Measurements from ENCODE around the gene SLC5A9. TPM values are rescaled to one million over a fixed set of nuclear protein-coding genes. Genes with fewer than 3 reads are reported as not detected.

The SLC5A9 gene
- total and polyA plus RNA-seq, 2 of the 4 experiments (the other 2 are of a cell fraction) = not detected

DNA sequence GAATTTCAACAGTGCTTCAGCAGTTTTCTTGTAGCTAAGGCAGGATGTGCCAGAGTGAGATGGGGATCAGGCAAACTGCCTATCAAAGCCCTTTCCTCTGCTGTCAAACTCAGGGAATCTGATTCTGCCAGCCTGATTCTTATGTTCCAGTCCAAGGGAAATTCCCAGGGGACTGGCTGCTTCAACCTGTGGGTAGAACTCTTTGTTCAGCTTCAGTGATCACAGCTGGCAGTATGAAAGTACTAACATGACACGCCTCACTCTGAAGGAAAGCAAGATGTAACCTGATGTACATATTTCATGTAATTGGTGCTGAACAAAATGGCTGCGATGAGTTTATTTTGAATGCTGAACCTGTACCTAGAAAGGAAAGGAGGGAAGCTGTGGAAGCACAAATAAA is 40.1 kb upstream of the SLC5A9 start:
- H4K91ac ChIP-seq (ENCODE audit: insufficient read depth, low read depth, low read length) = no peak overlapping the region
- H3K4me1 ChIP-seq (ENCODE audit: control insufficient read depth, insufficient read depth, low read length) = no peaks in the 10 kb centered on the region
- ChIA-PET POLR2A (ENCODE audit: unreplicated experiment) (no interaction called here), CTCF (no interaction called here)
- WGBS, 2 experiments (ENCODE audit: extremely low coverage in 2 of 2, insufficient read length in 1 of 2) = 60% methylated on average over 1 of the region's 2 CpGs; no CpG with 5 or more reads in 1 of the 2 experiments
- no peak overlapping the region for H3K9ac ChIP-seq (ENCODE audit: low read depth, low read length)
- in situ Hi-C loops (cut with MboI; ENCODE audit: low sequenced_read_pairs) (no loop called here), dilution Hi-C loops (cut with HindIII; ENCODE audit: low sequenced_read_pairs, unreplicated experiment) (no loop called here), intact Hi-C loops (cut with micrococcal nuclease) (no loop called here)
- H2BK15ac ChIP-seq (ENCODE audit: low read depth, low read length) = no peak overlapping the region
- no TSS peak for BruUV-seq (replicated peaks)
- H3K9me1 ChIP-seq (ENCODE audit: insufficient read depth, low read length) = no peaks in the 10 kb centered on the region
- no peaks in the 10 kb centered on the region for H3K36me3 ChIP-seq (ENCODE audit: control insufficient read depth, insufficient read depth, low read length)
- ATAC-seq (ENCODE audit: low read depth) (no peak), DNase-seq (no peak)
- H3K9me3 ChIP-seq (ENCODE audit: control insufficient read depth, insufficient read depth, low read length) = peaks cover 3% of the 10 kb centered on the region
- H2BK120ac ChIP-seq (ENCODE audit: low read depth, low read length) = no peak overlapping the region
- H3K79me1 ChIP-seq (ENCODE audit: low read depth in 1 of 2, low read length in 2 of 2) = no peaks in the 10 kb centered on the region
- no peaks in the 10 kb centered on the region for H4K20me1 ChIP-seq (ENCODE audit: insufficient read depth, low read length)
- H3K14ac ChIP-seq (replicated peaks; ENCODE audit: low read depth, low read length) = no peak overlapping the region
- no peak overlapping the region for H2AK9ac ChIP-seq (replicated peaks; ENCODE audit: low read depth, low read length, poor library complexity)
- H3K23ac ChIP-seq (ENCODE audit: low read depth, low read length) = no peak overlapping the region
- H4K8ac ChIP-seq (ENCODE audit: low read depth in 2 of 2, low read length in 2 of 2) = no peak overlapping the region
- H3K27me3 ChIP-seq (ENCODE audit: control insufficient read depth, insufficient read depth, low read length) = no peaks in the 10 kb centered on the region
- H2BK5ac ChIP-seq (ENCODE audit: low read depth, low read length, poor library complexity, severe bottlenecking) = no peak overlapping the region
- H4K5ac ChIP-seq (ENCODE audit: low read depth, low read length) = no peak overlapping the region
- H2AK5ac ChIP-seq (ENCODE audit: low read depth, low read length) = no peak overlapping the region
- H2AFZ ChIP-seq (replicated peaks; ENCODE audit: low read length, poor library complexity) = no peak overlapping the region
- H3K56ac ChIP-seq (ENCODE audit: extremely low read depth, insufficient read depth, low read length) = no peak overlapping the region
- H3K18ac ChIP-seq (ENCODE audit: low read depth, low read length) = no peak overlapping the region
- H3K27ac ChIP-seq (ENCODE audit: insufficient read depth, low read length) = no peak overlapping the region
- H3K4me2 ChIP-seq (ENCODE audit: low read depth, low read length) = no peak overlapping the region
- TF ChIP-seq, protein P1, sequence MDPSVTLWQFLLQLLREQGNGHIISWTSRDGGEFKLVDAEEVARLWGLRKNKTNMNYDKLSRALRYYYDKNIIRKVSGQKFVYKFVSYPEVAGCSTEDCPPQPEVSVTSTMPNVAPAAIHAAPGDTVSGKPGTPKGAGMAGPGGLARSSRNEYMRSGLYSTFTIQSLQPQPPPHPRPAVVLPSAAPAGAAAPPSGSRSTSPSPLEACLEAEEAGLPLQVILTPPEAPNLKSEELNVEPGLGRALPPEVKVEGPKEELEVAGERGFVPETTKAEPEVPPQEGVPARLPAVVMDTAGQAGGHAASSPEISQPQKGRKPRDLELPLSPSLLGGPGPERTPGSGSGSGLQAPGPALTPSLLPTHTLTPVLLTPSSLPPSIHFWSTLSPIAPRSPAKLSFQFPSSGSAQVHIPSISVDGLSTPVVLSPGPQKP (IDR thresholded peaks at IDR 0.05; ENCODE audit: borderline replicate concordance, low read depth, low read length) = no peak
- TF ChIP-seq, protein P2, sequence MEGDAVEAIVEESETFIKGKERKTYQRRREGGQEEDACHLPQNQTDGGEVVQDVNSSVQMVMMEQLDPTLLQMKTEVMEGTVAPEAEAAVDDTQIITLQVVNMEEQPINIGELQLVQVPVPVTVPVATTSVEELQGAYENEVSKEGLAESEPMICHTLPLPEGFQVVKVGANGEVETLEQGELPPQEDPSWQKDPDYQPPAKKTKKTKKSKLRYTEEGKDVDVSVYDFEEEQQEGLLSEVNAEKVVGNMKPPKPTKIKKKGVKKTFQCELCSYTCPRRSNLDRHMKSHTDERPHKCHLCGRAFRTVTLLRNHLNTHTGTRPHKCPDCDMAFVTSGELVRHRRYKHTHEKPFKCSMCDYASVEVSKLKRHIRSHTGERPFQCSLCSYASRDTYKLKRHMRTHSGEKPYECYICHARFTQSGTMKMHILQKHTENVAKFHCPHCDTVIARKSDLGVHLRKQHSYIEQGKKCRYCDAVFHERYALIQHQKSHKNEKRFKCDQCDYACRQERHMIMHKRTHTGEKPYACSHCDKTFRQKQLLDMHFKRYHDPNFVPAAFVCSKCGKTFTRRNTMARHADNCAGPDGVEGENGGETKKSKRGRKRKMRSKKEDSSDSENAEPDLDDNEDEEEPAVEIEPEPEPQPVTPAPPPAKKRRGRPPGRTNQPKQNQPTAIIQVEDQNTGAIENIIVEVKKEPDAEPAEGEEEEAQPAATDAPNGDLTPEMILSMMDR (conservative IDR thresholded peaks at IDR 0.05; ENCODE audit: low read depth, low read length) = no peak
- TF ChIP-seq BHLHE40 (IDR thresholded peaks at IDR 0.05; ENCODE audit: low read depth, low read length) (no peak), SMC3 (IDR thresholded peaks at IDR 0.05; ENCODE audit: low read depth, low read length) (no peak), NFE2L2 (IDR thresholded peaks at IDR 0.05; ENCODE audit: low read depth, low read length) (no peak), CHD1 (IDR thresholded peaks at IDR 0.05; ENCODE audit: low read depth, low read length) (no peak), CEBPB (IDR thresholded peaks at IDR 0.05; ENCODE audit: low read depth, low read length) (no peak), MAFK (IDR thresholded peaks at IDR 0.05; ENCODE audit: low read depth, low read length) (no peak), FOS (IDR thresholded peaks at IDR 0.05; ENCODE audit: low read depth, low read length) (no peak), RAD21 (IDR thresholded peaks at IDR 0.05; ENCODE audit: low read length) (no peak), RFX5 (IDR thresholded peaks at IDR 0.05; ENCODE audit: low read depth, low read length) (no peak), MXI1 (IDR thresholded peaks at IDR 0.05; ENCODE audit: borderline replicate concordance, low read depth, low read length) (no peak), MAZ (IDR thresholded peaks at IDR 0.05; ENCODE audit: borderline replicate concordance, low read depth, low read length) (no peak), POLR2A (IDR thresholded peaks at IDR 0.05; ENCODE audit: low read depth, low read length) (no peak), RCOR1 (IDR thresholded peaks at IDR 0.05; ENCODE audit: insufficient replicate concordance, low read length) (no peak)
- TF ChIP-seq, protein P3, sequence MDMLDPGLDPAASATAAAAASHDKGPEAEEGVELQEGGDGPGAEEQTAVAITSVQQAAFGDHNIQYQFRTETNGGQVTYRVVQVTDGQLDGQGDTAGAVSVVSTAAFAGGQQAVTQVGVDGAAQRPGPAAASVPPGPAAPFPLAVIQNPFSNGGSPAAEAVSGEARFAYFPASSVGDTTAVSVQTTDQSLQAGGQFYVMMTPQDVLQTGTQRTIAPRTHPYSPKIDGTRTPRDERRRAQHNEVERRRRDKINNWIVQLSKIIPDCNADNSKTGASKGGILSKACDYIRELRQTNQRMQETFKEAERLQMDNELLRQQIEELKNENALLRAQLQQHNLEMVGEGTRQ (IDR thresholded peaks at IDR 0.05; ENCODE audit: low read depth, low read length) = no peak
- H2BK20ac ChIP-seq (ENCODE audit: low read depth, low read length) = no peak overlapping the region
- no peak overlapping the region for H3K4me3 ChIP-seq (ENCODE audit: insufficient read depth, low read depth, low read length)
- no peak overlapping the region for H3K4ac ChIP-seq (ENCODE audit: low read depth, low read length)
